Mononuclear cell (primary cell): Measurements from ENCODE around the gene RANBP3. TPM values are rescaled to one million over a fixed set of nuclear protein-coding genes. Genes with fewer than 3 reads are reported as not detected.
"Not testable (repeated sequence)": the region's sequence is repeated elsewhere in the genome, so short reads cannot be mapped to it uniquely, and the experiment has no call there.

Experiments
- H3K27me3 ChIP-seq: 2 replicates; pipeline ENCODE4 v1.6.0; 2011; ENCODE audit warnings: low read length, control low read depth; ENCODE audit not compliant: insufficient read depth
- H3K4me1 ChIP-seq: 2 replicates; pipeline ENCODE4 v1.5.1; 2011; ENCODE audit warnings: mild to moderate bottlenecking, low read length, control low read depth; ENCODE audit not compliant: insufficient read depth
- H3K4me3 ChIP-seq: 2 replicates; pipeline ENCODE4 v1.5.1; 2011; ENCODE audit warnings: mild to moderate bottlenecking, low read length, moderate library complexity
- H3K9me3 ChIP-seq: 2 replicates; pipeline ENCODE4 v1.5.1; 2011; ENCODE audit warnings: low read depth, mild to moderate bottlenecking, control low read depth, low read length
- total RNA-seq: library from RNA; depleted of rRNA; stranded (reverse); fragments of >200 nt; gene quantifications from one replicate; pipeline ENCODE4 v1.2.3, GENCODE V29; 2012

The RANBP3 gene
- total RNA-seq, 1 donor = 62.9 TPM

- Histone ChIP-seq H3K9me3 (no peaks in the 10 kb centered on the region), H3K27me3 (no peaks in the 10 kb centered on the region), H3K4me1 (no peaks in the 10 kb centered on the region), H3K4me3 (no peak overlapping the region)
These were observed 17.7 kb upstream of the RANBP3 start for GRCh38 chr19:5995606-5996005.

- Histone ChIP-seq H3K4me3 (no peak overlapping the region), H3K27me3 (no peaks in the 10 kb centered on the region), H3K4me1 (no peaks in the 10 kb centered on the region), H3K9me3 (no peaks in the 10 kb centered on the region)
These were observed 16.6 kb upstream of the RANBP3 start for GRCh38 chr19:5994405-5995165.

- H3K4me1 ChIP-seq = no peaks in the 10 kb centered on the region
- H3K9me3 ChIP-seq = no peaks in the 10 kb centered on the region
- H3K27me3 ChIP-seq = no peaks in the 10 kb centered on the region
- H3K4me3 ChIP-seq = no peak overlapping the region
These were observed 15.9 kb upstream of the RANBP3 start for GRCh38 chr19:5993648-5994358.

- no peaks in the 10 kb centered on the region for H3K4me1 ChIP-seq
- H3K27me3 ChIP-seq = no peaks in the 10 kb centered on the region
- H3K4me3 ChIP-seq = no peak overlapping the region
- H3K9me3 ChIP-seq = no peaks in the 10 kb centered on the region
These were observed 15.3 kb upstream of the RANBP3 start for GRCh38 chr19:5993201-5993600.

GRCh38 chr19:5992756-5993155, 14.8 kb upstream of the RANBP3 start:
- H3K9me3 ChIP-seq = no peaks in the 10 kb centered on the region
- H3K4me3 ChIP-seq = no peak overlapping the region
- no peaks in the 10 kb centered on the region for H3K27me3 ChIP-seq
- H3K4me1 ChIP-seq = peaks cover under 1% of the 10 kb centered on the region

- H3K4me1 ChIP-seq = peaks cover 6% of the 10 kb centered on the region
- H3K9me3 ChIP-seq = no peaks in the 10 kb centered on the region
- no peak overlapping the region for H3K4me3 ChIP-seq
- H3K27me3 ChIP-seq = no peaks in the 10 kb centered on the region
These were observed 13.4 kb upstream of the RANBP3 start for GRCh38 chr19:5991244-5991838.

- Histone ChIP-seq H3K4me3 (no peak overlapping the region), H3K4me1 (peaks cover 6% of the 10 kb centered on the region), H3K9me3 (no peaks in the 10 kb centered on the region), H3K27me3 (no peaks in the 10 kb centered on the region)
These were observed 12.4 kb upstream of the RANBP3 start for GRCh38 chr19:5990289-5990797.

- Histone ChIP-seq H3K9me3 (no peaks in the 10 kb centered on the region), H3K27me3 (no peaks in the 10 kb centered on the region), H3K4me3 (no peak overlapping the region), H3K4me1 (peaks cover 8% of the 10 kb centered on the region)
These were observed 11.6 kb upstream of the RANBP3 start for GRCh38 chr19:5989388-5990074.

GRCh38 chr19:5988517-5989387, 10.8 kb upstream of the RANBP3 start:
- H3K9me3 ChIP-seq = no peaks in the 10 kb centered on the region
- no peaks in the 10 kb centered on the region for H3K27me3 ChIP-seq
- no peak overlapping the region for H3K4me3 ChIP-seq
- peaks cover 9% of the 10 kb centered on the region for H3K4me1 ChIP-seq

- H3K27me3 ChIP-seq = no peaks in the 10 kb centered on the region
- H3K4me3 ChIP-seq = peak overlapping the region; percentile 27
- no peaks in the 10 kb centered on the region for H3K9me3 ChIP-seq
- H3K4me1 ChIP-seq = peaks cover 15% of the 10 kb centered on the region
These were observed 9.3 kb upstream of the RANBP3 start for GRCh38 chr19:5987077-5987818.

GRCh38 chr19:5985837-5986236, 7.9 kb upstream of the RANBP3 start:
- not testable (repeated sequence) for H3K4me3 ChIP-seq, H3K27me3 ChIP-seq, H3K9me3 ChIP-seq
- H3K4me1 ChIP-seq = peaks cover 15% of the 10 kb centered on the region

- H3K9me3 ChIP-seq = no peaks in the 10 kb centered on the region
- H3K4me1 ChIP-seq = peaks cover 15% of the 10 kb centered on the region
- no peaks in the 10 kb centered on the region for H3K27me3 ChIP-seq
- H3K4me3 ChIP-seq = no peak overlapping the region
These were observed 7.3 kb upstream of the RANBP3 start for GRCh38 chr19:5985098-5985783.

- no peaks in the 10 kb centered on the region for H3K27me3 ChIP-seq
- peaks cover 15% of the 10 kb centered on the region for H3K4me1 ChIP-seq
- H3K9me3 ChIP-seq = no peaks in the 10 kb centered on the region
- H3K4me3 ChIP-seq = no peak overlapping the region
These were observed 6.7 kb upstream of the RANBP3 start for GRCh38 chr19:5984600-5984999.
